ENCODE measurements around the gene HDGFL2.

- TF ChIP-seq, protein P1, sequence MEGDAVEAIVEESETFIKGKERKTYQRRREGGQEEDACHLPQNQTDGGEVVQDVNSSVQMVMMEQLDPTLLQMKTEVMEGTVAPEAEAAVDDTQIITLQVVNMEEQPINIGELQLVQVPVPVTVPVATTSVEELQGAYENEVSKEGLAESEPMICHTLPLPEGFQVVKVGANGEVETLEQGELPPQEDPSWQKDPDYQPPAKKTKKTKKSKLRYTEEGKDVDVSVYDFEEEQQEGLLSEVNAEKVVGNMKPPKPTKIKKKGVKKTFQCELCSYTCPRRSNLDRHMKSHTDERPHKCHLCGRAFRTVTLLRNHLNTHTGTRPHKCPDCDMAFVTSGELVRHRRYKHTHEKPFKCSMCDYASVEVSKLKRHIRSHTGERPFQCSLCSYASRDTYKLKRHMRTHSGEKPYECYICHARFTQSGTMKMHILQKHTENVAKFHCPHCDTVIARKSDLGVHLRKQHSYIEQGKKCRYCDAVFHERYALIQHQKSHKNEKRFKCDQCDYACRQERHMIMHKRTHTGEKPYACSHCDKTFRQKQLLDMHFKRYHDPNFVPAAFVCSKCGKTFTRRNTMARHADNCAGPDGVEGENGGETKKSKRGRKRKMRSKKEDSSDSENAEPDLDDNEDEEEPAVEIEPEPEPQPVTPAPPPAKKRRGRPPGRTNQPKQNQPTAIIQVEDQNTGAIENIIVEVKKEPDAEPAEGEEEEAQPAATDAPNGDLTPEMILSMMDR (IDR thresholded peaks at IDR 0.05; ENCODE audit: low read depth, low read length, poor library complexity, severe bottlenecking), result no peak
- TF ChIP-seq EZH2phosphoT487 (IDR thresholded peaks at IDR 0.05; ENCODE audit: borderline replicate concordance, low read length), result no peak
These were observed 25.8 kb downstream of the HDGFL2 start for GRCh38 chr19:4497770-4498389.

Measured in DOHH2 (cell line).